ENCODE measurements around the gene AURKB.
"Not testable (repeated sequence)": the region's sequence is repeated elsewhere in the genome, so short reads cannot be mapped to it uniquely, and the experiment has no call there.

AURKB gene

DNA sequence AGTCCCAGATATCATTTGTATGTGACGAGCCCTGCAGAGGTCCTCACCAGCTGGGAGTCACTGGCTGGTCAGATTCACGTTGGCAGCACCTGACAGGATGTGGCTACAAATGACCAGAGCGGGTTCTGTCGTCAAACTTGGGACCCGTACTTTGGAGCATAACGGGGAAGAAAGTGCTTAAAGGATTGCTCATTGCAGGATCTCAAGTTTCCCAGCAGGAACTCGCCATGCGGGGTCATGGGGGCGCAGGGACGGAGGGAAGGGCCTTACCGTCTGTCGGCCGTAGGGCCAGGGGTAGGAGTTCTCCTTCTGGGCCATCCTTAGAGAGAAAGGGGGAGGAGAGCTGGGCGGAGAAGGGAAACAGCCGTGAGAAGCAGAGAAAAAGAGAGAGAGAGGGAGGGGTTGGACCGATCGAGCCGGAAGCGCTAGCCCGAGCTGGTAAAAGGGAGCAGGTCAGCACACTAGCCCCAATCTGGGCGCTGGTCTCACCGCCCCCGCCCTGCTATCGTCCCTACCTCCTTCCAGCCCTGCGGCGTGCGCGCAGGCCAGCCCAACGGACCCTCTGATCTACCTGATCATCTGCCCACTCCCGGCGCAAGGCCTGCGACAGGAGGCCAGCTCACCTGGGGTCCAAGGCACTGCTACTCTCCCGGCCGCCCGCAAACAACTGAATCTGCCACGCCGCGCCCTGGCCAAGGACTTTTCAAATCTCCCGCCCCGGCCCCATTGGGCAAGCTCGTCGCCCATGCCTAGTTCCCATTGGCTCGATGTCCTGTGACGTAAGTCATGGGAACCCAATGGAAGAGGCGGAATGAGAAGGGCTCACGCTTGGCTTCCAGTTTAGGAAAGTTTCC is at the start of gene AURKB:
AURKB (minus strand) TSS at position 669 of the 854 bp plus-strand sequence; CDS start at position 318, 351 bp downstream.
- peak; percentile 97 for DNase-seq

DNA sequence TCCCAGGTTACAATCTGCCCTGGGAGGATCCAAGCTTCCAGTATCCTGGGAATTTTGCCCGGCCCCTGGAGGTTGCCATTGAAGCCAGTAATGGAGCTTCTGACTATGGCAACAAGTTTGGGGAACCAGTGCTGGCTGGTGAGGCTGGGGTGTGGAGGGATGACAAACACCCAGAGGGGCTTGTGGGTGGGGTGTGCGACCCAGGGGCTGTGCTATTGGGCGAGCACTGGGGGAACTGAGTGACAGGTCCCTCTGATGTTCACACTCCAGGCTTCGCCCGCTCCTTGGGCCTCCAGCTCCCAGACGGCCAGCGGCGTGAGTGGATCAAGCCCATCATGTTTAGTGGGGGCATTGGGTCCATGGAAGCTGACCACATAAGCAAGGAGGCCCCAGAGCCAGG is 47.4 kb upstream of the AURKB start:
- no peak for DNase-seq

DNA sequence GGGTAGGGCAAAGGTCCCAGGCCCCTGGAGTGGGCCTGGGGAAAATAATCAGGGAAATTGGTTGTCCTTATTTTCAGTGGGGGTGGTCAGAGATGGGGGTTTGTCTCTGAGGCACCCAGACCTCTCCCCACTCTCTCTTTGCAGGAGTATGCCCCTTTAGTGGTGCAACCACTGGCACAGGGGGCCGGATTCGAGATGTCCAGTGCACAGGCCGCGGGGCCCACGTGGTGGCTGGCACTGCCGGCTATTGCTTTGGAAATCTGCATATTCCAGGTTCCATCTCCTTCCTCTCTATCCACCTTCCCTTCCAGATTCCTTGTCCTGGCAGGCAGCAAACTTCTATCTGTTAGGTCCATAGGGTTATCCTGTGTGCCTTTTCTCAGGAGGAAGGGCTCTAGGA is 46.3 kb upstream of the AURKB start:
- DNase-seq, result no peak

DNA sequence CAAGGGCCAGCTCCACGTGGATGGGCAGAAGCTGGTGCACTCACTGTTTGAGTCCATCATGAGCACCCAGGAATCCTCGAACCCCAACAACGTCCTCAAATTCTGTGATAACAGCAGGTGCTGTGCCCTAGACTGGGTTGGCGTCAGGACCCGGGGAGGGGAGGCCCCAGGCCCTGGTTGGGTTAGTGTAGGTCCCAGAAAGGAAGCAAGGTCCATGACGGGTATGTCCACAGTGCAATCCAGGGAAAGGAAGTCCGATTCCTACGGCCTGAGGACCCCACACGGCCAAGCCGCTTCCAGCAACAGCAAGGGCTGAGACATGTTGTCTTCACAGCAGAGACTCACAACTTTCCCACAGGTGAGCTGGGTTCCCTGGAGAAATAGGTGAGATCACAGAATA is 45.9 kb upstream of the AURKB start:
- no peak for DNase-seq

DNA sequence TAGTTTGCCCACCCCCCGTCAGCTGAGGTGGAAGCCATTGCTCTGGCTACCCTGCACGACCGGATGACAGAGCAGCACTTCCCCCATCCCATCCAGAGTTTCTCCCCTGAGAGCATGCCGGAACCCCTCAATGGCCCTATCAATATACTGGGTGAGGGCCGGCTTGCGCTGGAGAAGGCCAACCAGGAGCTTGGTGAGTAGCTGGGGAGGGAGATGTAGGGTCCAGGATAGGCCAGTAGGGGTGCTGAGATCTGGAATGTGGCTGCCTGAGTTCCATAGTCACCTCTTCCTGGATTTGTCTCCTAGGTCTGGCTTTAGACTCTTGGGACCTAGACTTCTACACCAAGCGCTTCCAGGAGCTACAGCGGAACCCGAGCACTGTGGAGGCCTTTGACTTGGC is 45.1 kb upstream of the AURKB start:
- no peak for DNase-seq

DNA sequence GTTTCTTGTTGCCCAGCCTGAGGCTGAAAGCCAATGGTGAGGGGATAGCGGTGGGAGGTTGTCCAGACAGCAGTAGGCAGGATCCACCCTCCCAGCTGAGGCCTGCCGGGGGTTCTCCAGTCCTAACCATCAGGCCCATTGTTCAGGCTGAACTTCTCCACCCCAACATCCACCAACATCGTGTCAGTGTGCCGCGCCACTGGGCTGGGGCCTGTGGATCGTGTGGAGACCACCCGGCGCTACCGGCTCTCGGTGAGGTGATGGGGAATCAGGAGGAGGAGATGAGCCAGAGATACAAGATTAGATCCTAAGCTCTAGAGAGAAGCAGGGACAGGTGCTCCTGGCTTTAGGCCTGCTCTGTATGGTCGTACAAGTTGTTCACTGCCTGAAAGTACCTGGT is 44.5 kb upstream of the AURKB start:
- DNase-seq, result no peak

DNA sequence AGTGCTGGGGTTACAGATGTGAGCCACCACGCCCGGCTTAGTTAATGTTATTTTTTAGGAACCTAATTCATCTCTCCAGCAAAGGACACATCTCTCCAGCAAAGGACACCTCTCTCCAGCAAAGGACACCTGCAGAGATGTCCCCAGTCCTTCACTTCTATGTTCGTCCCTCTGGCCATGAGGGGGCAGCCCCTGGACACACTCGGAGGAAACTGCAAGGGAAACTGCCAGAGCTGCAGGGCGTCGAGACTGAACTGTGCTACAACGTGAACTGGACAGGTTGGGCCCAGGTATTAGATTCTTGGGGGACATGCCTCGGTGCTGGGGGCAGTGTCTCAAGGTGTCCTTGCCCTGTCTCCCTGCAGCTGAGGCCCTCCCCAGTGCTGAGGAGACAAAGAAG is 43.4 kb upstream of the AURKB start:
- DNase-seq, result no peak

DNA sequence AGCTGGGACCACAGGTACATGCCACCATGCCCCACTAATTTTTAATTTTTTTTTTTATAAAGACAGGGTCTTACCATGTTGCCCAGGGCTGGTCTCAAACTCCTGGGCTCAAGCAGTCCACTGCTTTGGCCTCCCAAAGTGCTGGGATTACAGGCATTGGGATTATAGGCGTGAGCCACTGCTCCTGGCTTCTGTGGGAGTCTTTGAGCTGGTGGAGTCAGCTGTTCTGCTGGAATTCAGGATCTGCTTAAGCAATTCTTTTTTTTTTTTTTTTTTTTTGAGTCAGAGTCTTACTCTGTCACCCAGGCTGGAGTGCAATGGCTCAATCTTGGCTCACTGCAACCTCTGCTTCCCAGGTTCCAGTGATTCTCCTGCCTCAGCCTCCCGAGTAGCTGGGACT is 41.0 kb upstream of the AURKB start:
- DNase-seq, result not testable (repeated sequence)

DNA sequence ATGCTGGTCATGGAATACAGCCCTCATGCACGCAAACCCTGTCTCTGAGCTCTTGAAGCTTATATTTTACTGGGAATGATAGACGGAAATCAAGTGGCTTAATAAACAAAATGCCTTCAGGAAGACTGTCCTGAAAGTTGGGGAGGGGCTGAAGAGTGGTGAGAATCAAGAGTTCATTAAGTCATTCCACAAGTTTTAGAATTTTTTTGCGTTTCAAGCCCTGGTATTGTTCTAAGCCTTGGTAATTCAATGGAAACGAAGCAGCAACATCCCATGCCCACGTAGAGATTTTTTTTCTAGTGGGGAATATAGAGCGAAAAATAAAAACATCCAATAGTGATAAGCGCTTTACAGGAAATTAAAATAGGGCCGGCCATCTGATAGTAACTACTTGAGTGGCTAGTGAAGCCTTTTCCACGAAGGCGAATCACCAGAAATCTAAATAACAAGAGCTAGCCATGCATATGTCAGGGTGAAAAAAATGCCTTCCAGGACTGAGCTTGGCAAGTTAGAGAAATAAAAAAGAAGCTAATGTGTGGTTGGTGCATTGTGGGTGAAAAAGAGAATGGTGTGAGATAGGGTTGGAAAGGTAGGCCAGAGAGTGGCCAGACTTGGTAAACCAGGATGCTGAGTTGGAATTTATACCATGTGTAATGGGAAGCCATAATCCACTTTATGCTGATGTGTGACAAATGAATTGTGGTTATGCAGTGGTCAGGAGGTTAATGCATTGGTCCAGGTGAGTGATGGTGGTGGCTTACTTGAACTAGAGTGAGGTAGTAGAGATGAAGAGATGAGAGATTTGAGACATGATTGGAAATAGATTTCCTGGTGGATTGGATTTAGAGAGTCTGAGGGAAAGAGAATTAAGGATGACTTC is 39.5 kb upstream of the AURKB start:
- no peak for DNase-seq

DNA sequence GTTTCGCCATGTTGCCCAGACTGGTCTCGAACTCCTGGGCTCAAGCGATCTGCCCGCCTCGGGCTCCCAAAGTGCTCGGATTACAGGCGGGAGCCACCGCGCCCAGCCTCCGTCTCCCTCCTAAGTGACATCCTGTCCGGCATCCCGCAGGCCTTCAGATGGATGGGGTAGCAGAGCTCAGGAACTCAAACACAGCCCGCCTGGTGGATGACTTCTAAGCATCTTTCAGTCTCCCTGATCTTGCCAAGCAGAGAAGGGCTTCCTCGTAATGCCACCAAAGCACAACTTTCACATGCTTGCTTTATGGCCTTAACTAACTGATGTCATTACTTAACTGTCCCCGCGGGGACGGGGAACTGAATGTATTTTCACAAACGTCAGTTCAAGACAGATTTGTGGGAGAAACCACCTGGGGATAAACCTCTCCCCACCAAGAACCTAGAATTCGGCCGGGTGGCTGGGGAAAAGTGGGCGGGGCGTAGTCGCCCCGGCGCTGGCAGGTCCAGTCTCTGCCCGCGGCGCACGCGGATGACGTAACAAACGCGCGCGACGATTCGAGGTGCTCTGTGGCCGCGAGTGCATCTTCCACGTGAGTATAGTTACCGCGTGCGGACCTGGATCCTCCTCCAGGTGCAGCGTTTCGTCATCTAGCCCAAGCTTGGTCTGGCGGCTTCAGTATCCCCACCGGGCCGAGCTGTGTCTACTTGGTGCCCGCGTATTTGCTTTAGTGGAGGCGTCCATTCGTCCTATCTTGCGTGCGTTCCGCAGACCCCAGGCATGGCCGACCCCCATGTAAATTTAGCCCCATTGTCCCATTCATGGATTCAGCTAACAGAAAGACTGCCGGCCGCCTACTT is 38.6 kb upstream of the AURKB start, which contains the start of gene PFAS:
PFAS (plus strand) TSS at position 539 of the 857 bp plus-strand sequence. CDS start 4,649 bp downstream, outside the sequence.
- peak; percentile 99 for DNase-seq

DNA sequence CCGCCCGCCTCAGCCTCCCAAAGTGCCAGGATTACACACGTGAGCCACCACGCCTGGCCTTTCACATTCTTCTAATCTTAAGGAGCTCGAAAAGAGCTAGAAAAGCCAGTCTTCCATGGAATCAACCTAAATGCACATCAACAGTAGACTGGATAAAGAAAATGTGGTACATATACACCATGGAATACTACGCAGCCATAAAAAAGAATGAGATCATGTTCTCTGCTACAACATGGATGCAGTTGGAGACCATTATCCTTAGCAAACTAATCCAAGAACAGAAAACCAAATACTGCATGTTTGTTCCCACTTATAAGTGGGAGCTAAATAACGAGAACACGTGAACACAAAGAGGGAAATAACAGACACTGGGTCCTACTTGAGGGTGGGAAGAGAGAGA is 34.4 kb upstream of the AURKB start:
- DNase-seq, result no peak

DNA sequence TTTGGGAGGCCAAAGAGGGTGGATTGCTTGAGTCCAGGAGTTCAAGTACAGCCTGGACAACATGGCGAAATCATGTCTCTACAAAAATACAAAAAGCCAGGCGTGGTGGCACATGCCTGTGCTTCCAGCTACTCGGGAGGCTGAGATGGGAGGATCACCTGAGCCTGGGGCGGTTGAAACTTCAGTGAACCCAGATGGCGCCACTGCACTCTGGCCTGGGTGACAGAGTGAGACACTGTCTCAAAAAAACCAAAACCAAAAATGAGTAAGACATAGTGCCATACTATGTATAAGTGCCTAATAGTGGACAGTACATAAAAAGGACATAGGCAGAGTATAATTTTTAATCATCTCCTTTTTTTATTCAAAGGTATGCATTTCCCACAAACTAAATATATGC is 33.5 kb upstream of the AURKB start:
- peak; percentile 69 for DNase-seq

DNA sequence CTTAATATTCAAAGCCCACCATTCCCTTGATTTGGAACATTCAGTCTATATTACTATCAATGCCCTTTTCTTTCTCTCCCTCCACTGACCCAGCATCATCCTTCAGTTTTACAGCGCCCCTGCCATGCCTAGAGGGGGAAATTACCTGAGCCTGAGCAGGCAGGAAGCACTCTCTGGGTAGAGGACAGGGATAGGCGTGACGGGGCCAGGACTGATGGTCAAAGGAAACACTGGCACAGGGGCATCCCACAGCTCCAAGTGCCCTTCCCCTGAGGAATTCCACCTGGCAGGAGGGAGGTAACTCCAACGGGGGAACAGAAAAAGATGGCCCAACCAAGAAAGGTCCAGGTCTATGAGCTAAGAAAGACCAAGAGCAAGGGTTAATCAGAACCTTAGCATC is 27.5 kb upstream of the AURKB start:
- DNase-seq, result no peak

DNA sequence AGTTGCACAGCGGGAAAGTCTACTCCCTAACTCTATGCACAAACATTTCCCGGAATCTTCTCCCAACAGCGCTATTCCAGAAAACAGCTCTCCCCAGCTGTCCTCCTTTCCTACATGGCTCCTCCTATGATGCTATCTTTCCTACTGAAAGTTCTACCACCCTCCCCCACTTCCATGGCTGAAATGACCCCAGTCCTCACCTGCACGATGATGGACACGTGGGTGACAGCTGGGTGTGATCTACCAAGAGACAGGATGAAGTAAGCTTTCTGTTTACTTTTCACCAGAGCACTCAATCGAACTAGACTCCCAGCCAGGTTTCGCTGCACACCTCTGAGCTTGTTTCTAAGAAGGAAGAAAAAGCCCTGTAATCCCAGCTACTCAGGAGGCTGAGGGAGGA is 26.8 kb upstream of the AURKB start:
- no peak for DNase-seq

DNA sequence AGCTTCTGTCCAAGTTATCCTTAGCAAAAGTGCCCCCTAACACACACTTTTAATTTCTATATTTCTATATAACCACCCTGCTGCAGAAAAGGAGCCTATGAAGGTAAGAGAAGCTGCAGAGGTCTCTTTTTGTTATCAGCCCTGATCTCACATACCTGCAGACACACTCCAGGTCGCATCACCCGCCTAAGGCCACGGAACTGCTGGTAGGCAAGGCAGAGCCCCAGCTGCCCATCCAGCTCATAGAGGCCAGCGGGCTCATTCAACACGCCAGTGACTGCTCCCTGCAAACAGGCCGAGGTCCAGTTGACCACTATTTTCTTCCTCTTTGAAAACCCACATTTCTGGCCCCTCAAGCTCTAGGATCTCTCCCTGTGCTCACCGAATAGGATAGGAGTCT is 25.3 kb upstream of the AURKB start:
- no peak for DNase-seq

DNA sequence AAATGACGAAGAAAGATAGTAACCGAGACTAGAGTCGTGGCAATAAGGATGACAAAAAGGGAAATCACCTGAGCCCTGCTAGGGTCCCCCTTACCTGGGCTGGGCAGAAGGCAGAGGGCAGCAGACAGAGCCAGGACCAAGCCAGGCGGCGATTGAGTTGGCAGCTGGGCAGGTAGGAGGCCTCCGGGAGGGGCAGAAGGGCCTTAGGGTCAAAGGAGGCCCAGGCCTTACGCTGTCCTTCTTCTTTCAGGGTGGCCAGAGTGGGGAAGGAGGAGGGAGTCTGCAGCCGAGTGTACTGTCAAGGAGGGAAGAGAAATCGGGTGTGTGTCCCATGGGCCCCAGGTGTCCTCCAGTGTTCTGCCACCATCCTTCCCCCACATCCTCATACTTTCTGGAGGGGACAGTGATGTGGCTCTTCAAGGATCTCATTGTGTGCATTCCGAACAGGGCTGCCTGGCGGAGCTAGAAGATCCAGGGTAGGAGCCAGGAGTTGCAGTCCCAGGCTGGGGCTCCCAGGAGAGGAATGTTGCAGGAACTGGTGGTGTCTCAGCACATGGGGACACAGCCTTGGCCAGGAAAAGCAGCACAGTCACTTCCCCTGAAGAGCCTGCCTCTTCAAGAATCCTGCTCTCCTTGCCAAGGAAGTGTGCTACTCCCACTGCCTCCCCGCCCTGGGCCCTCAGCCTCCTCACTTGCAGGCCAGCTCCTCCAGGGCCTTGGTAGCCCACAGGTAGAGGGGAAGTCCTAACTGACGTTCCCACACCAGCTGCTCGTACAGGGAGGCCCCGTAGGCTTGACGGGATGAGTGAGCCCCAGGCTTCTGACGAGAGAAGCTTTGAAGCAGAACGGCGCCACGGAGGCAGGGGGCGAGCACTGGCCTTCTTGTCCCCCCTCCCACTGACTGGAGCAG is 24.2 kb upstream of the AURKB start:
- DNase-seq, result no peak

DNA sequence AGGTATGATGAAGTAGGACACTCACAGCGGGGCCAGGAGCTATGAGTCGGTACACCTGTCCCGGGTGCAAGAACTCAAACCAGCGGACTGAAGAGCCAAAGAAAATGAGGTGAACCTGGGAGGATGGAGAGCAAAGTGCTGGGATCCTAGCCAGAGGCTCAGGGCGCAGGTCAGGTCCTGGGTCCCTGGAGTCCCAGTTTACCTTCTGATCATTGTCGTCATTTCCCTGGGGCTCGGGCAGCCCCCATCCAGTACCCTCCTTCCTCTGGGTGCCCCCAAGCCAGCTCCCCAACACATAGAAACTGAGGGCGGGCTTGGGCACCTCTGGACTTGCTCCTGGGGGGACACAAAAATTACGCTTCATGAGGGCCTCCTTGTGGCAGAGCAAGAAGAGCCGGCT is 21.3 kb upstream of the AURKB start:
- DNase-seq, result no peak

DNA sequence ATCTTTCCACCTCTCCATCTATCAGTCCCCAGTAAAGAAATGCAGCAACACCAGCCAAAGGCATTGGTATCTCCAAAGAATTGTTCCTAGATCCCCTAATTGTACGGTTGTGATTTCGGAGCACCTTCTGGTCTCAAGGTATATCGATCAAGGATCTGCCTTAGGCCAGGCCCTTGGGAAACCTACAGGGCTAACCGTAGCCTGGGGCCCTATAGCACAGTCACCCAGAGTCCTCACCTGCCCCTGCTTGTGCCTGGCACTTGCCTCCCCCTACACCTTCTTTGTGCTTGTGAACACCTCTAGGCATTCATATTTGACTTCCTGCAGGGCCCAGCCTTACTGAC is 16.8 kb upstream of the AURKB start:
- DNase-seq, result no peak

DNA sequence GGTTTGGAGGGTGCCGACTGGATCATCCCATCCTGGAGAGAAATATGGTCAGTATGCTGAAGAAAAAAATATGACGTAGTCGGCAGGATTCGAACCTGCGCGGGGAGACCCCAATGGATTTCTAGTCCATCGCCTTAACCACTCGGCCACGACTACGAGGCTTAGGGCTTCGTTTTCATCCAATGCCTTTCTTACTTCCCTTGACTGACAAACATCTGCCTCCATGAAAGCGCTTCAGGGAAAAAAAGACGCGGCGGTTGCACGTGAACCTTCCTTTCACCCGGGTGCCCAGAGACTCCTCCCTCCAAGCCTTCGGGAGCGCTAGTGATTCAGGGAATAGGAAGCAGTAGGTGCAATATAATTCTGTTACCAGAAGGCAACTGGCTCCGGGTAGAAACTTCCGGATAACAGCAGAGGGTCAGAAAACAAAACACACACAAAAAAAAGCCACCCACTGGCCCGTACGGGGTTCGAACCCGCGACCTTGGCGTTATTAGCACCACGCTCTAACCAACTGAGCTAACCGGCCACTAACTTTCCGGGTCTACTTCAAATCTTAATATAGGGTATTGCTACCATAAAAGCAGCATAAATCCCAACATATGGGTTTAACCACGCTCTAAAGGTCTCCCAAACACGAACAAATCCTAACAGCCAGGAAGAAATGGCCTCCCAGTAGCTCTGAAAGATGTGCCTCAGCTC is 16.3 kb upstream of the AURKB start:
- peak; percentile 70 for DNase-seq

DNA sequence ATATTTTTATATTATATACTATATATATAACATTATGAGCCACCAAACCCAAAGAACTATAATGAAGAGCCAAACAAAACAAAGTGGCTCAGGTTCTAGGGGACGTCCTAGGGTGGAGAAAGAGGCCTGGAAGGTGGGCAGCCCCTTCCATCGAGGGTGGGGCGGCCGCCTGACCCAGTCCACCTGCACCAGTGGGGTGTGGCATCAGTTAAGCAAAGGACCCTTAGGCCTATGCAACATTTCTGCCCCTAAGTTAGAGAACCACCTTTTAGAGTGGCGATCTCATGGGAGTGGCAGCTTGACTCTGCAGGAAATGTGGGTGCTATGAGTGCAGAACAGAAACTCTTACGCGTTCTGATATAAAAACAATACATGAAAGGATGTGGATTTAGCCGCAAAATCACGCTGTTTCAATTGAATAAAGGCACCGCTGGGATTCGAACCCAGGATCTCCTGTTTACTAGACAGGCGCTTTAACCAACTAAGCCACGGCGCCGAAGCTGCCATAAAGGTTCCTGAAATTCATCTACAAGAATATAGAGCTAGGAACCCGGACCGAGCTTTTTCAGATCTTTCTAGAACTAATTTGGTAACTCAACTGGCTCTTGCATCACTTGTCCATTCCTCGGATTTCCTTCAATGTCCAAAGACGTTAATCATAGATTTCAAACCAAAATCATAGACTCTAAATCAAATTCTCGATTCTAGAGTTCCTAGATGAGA is 15.6 kb upstream of the AURKB start:
- peak; percentile 83 for DNase-seq

Measured in activated effector memory CD4-positive, alpha-beta T cell treated with anti-CD3 and anti-CD28 coated beads, Interleukin-2, amount 50 U/mL, for 16 hours (primary cell).